GM13976 (cell line): ENCODE data around the gene CA5A.
"Not testable (repeated sequence)": the region's sequence is repeated elsewhere in the genome, so short reads cannot be mapped to it uniquely, and the experiment has no call there.

ENCODE experiments used
- DNase-seq: peaks from one replicate; pipeline ENCODE4 v3.0.0; 2012; ENCODE audit warnings: low spot score
- CTCF ChIP-seq: IDR thresholded peaks from 2 replicates; pipeline ENCODE4 v1.5.1; 2012; ENCODE audit warnings: borderline replicate concordance, mild to moderate bottlenecking; ENCODE audit not compliant: insufficient read depth; ENCODE audit errors: extremely low read depth, missing control alignments, control extremely low read depth
- in situ Hi-C: fragments of 300-500 bp; cut with MboI; formaldehyde crosslinking; loops from one replicate; pipeline ENCODE4 v1.12.0; 2022; ENCODE audit warnings: low sequenced_read_pairs, mixed read lengths, inconsistent platforms; ENCODE audit not compliant: unreplicated experiment

Gene CA5A

GRCh38 chr16:87909203-87909935 is 27.0 kb downstream of the CA5A start:
- DNase-seq, result peak; percentile 89
- TF ChIP-seq CTCF, result peak; percentile 90
- in situ Hi-C loops, result not testable (repeated sequence)

- in situ Hi-C loops, DNase-seq: not testable (repeated sequence)
Observed at GRCh38 chr16:87908101-87908500, 28.2 kb downstream of the CA5A start.

- in situ Hi-C loops, result not testable (repeated sequence)
Observed at GRCh38 chr16:87905521-87905920, 30.8 kb downstream of the CA5A start.

DNA sequence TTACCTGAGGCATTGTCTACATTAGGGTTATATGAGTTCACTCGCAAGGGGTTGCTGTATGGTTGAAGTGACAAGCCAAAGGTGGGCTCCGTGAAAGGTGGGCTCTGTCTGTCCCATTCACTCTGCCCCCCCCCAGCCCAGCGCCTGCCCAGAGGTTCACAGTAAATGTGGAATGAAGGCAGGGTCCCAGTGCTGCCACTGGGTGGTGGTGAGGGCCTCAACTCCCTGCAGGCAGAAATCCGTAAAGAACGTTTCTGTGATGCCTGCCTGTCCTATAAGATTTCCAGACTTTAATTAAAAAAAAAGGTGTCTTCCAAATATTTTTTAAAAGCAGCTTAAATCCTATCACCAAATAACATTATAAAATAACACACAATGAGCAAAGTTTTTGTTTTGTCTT is 31.4 kb downstream of the CA5A start:
- in situ Hi-C loops, DNase-seq: not testable (repeated sequence)

More at GRCh38 chr16:87905521-87905920, 30.8 kb downstream of the CA5A start:
- DNase-seq, result not testable (repeated sequence)

DNA sequence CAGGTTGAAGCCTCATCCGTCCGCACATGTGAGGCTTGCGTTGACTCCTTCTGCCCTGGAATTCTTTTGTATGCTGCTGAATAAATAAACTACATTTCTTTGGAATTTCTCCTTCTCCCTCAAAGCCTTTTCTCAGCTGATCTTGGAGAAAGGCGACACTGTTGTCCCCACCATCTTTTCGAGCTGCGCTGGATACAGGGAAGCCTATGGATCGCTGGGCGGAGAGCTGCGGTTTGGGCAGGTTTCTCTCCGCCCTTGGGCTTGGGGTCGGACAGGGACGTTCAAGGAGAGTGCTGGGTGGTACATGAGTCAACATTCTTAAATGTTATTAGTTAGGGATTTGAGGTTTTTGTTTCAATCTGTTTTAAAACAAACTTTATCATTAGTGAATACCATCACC is 35.8 kb downstream of the CA5A start:
- in situ Hi-C loops, result not testable (repeated sequence)

GRCh38 chr16:87897521-87898505 is 38.5 kb downstream of the CA5A start:
- in situ Hi-C loops, result no loop called here
- no peak for DNase-seq
- no peak for TF ChIP-seq CTCF

More for the DNA sequence above, 35.8 kb downstream of the CA5A start:
- not testable (repeated sequence) for DNase-seq

DNA sequence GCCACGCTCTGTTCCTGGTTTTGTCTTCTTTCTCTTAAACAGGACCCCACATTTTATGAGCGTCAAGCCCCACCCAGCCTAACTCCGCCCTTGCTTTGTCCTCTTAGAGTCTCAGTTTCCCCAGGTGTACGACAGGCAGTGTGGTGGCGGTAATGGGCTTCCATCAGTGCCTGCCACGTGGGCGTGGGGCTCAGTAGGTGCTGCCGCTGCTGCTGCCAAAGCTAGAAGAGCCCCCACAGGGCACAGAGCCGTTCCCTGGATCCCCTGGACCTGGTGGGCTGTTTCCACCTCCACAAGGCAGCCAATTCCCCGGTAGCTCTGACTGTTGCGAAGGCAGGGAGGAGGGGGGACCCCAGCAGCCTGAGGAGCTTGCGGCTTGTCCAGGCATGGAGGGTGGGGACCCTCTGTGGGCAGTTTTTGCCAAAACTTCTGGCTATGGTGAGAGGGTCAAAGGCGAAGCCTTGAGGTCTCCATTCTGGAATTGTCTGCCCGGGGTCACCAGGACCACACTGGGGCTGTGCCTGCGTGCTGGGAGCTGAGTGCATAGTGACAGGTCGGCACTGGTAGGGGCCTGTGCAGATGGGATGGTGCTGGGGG is 39.3 kb downstream of the CA5A start:
- in situ Hi-C loops, DNase-seq: not testable (repeated sequence)

DNA sequence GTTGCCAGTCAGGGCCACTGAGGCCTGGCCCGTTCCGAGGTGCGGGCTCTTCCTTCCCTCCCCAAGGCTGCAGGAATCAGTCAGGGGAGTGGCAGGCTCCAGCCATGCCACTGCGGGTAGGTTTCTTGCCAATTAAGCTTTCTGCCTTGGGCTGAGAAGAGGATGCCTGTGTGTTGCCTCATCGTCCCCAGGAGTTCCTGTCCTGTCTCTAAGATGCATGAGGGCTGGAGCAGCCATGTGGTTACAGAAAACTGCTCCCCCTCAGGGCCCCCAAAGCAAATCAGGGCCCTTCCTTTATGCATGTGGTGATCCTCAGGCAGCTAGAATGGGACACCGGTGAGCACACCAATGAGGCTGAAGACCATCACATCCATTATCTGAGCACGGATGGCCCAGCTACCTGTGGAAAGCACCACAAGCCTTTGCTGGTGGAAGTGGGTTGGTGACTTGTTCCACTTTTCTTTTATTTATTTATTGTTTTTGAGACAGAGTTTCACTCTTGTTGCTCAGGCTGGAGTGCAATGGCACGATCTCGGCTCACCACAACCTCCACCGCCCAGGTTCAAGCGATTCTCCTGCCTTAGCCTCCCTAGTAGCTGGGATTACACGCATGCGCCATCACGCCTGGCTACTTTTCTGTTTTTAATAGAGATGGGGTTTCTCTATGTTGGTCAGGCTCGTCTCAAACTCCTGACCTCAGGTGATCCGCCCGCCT is 40.0 kb downstream of the CA5A start:
- in situ Hi-C loops, DNase-seq: not testable (repeated sequence)

- DNase-seq, result peak; percentile 75
- in situ Hi-C loops, result no loop called here
Observed at GRCh38 chr16:87895641-87896141, 40.6 kb downstream of the CA5A start.

GRCh38 chr16:87894005-87894404 is 42.3 kb downstream of the CA5A start:
- in situ Hi-C loops, DNase-seq: not testable (repeated sequence)

More at GRCh38 chr16:87895641-87896141, 40.6 kb downstream of the CA5A start:
- no peak for TF ChIP-seq CTCF
